GM23248 (cell line): ENCODE results near the gene MPPED2. TPM values are rescaled to one million over a fixed set of nuclear protein-coding genes. Genes with fewer than 3 reads are reported as not detected.

Experiments used
- DNase-seq: peaks from one replicate; pipeline ENCODE4 v3.0.0-alpha.2; 2015
- H2AFZ ChIP-seq: fragments of 200-600 bp; sonication (generic); 2 replicates; pipeline ENCODE4 v1.6.1; 2016; ENCODE audit warnings: antibody characterized with exemption
- H3F3A ChIP-seq: fragments of 200-600 bp; sonication (generic); 2 replicates; pipeline ENCODE4 v1.6.1; 2016; ENCODE audit warnings: mild to moderate bottlenecking, antibody characterized with exemption, mixed run types; ENCODE audit not compliant: insufficient read depth
- H3K27ac ChIP-seq: fragments of 200-600 bp; sonication (generic); 2 replicates; pipeline ENCODE4 v1.5.1; 2016; ENCODE audit warnings: mild to moderate bottlenecking
- H3K27me3 ChIP-seq: fragments of 200-600 bp; sonication (generic); replicated peaks from 2 replicates; pipeline ENCODE4 v1.6.1; 2016; ENCODE audit warnings: mild to moderate bottlenecking; ENCODE audit not compliant: insufficient read depth
- H3K36me3 ChIP-seq: fragments of 200-600 bp; sonication (generic); 2 replicates; pipeline ENCODE4 v1.6.1; 2016; ENCODE audit warnings: low read depth, mild to moderate bottlenecking
- H3K4me1 ChIP-seq: fragments of 200-600 bp; sonication (generic); 2 replicates; pipeline ENCODE4 v1.6.1; 2016; ENCODE audit warnings: mild to moderate bottlenecking; ENCODE audit not compliant: insufficient read depth
- H3K4me2 ChIP-seq: fragments of 200-600 bp; sonication (generic); one replicate; pipeline ENCODE4 v1.6.1; 2016; ENCODE audit warnings: mild to moderate bottlenecking; ENCODE audit not compliant: unreplicated experiment
- H3K4me3 ChIP-seq: fragments of 200-600 bp; sonication (generic); 2 replicates; pipeline ENCODE4 v1.5.1; 2016; ENCODE audit warnings: mild to moderate bottlenecking
- H3K79me2 ChIP-seq: fragments of 200-600 bp; sonication (generic); 2 replicates; pipeline ENCODE4 v1.6.1; 2016; ENCODE audit warnings: mild to moderate bottlenecking; ENCODE audit not compliant: insufficient read depth
- H3K9ac ChIP-seq: fragments of 200-600 bp; sonication (generic); 2 replicates; pipeline ENCODE4 v1.6.1; 2016; ENCODE audit warnings: mild to moderate bottlenecking
- H3K9me2 ChIP-seq: fragments of 200-600 bp; sonication (generic); 2 replicates; pipeline ENCODE4 v1.6.1; 2016; ENCODE audit warnings: mixed run types, mild to moderate bottlenecking, moderate library complexity; ENCODE audit not compliant: insufficient read depth
- H3K9me3 ChIP-seq: fragments of 200-600 bp; sonication (generic); one replicate; pipeline ENCODE4 v1.6.1; 2017; ENCODE audit warnings: low read depth
- H4K20me1 ChIP-seq: fragments of 200-600 bp; sonication (generic); 2 replicates; pipeline ENCODE4 v1.6.0; 2016; ENCODE audit not compliant: insufficient read depth
- EZH2 ChIP-seq: fragments of 200-600 bp; sonication (generic); IDR thresholded peaks from 2 replicates; pipeline ENCODE4 v1.6.1; 2018; ENCODE audit warnings: antibody characterized with exemption, mild to moderate bottlenecking; ENCODE audit not compliant: insufficient read depth, poor library complexity, severe bottlenecking
- EZH2phosphoT487 ChIP-seq: fragments of 200-600 bp; sonication (generic); IDR thresholded peaks from 2 replicates; pipeline ENCODE4 v1.6.1; 2018; ENCODE audit warnings: antibody characterized with exemption, moderate library complexity, mild to moderate bottlenecking, low read depth; ENCODE audit not compliant: insufficient read depth
- whole genome bisulfite sequencing, 2 experiments: methylation state at CpG; one replicate each; pipeline ENCODE4 v1.1.6; 2015 to 2017; ENCODE audit warnings: low lambda C conversion rate in 2 of 2, low coverage in 1 of 2; ENCODE audit errors: missing lambda C conversion rate in 2 of 2; 5-methylcytosine and 5-hydroxymethylcytosine counted together
- in situ Hi-C: fragments of 300-500 bp; cut with MboI; formaldehyde crosslinking; loops from 2 replicates; pipeline ENCODE4 v1.15.0; 2020
- polyA plus RNA-seq: library from polyadenylated mRNA; unstranded; fragments of >200 nt; fragmentation: Nextera tagmentation; extraction: Ambion mirVana; gene quantifications from 2 replicates; pipeline ENCODE4 v1.2.1, GENCODE V29; 2016
- total RNA-seq: library from RNA; depleted of rRNA; stranded (reverse); fragments of >200 nt; shearing (Covaris generic); gene quantifications from 2 replicates; pipeline ENCODE4 v1.2.3, GENCODE V29; 2014

The MPPED2 gene
- total and polyA plus RNA-seq, 2 experiments from 2014 or later, result not detected

DNA sequence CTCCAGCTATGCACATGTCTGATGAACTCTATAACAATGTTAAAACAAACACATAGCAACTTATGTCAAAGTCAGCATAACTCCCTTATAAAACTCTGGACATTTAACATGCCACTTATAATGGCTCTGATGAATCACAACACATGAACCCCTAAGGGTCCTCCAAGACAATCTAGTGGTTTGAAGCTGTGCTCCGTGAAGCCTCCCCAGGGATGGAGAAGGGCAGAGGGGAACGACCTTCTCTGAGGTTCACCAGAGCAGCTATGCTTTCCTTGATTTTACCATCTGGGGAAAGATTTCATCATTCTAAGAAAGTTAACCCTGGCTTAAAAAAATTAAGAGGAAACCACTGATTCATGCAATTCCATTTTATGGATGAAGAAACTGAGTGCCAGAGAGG lies 84.4 kb downstream of the MPPED2 start:
- H4K20me1 ChIP-seq, result no peaks in the 10 kb centered on the region
- 38 to 45% methylated on average over 2 of the region's 2 CpGs for WGBS, 2 experiments
- no peak overlapping the region for H2AFZ ChIP-seq
- TF ChIP-seq EZH2 (no peak), EZH2phosphoT487 (no peak)
- no peaks in the 10 kb centered on the region for H3K9me2 ChIP-seq
- no peak for DNase-seq
- H3K9ac ChIP-seq, result no peak overlapping the region
- no peaks in the 10 kb centered on the region for H3K36me3 ChIP-seq
- H3F3A ChIP-seq, result no peaks in the 10 kb centered on the region
- no peak overlapping the region for H3K4me3 ChIP-seq
- H3K4me1 ChIP-seq, result no peaks in the 10 kb centered on the region
- H3K27me3 ChIP-seq, result no peaks in the 10 kb centered on the region
- no peak overlapping the region for H3K4me2 ChIP-seq
- H3K27ac ChIP-seq, result no peak overlapping the region
- in situ Hi-C loops, result no loop called here
- no peaks in the 10 kb centered on the region for H3K9me3 ChIP-seq
- H3K79me2 ChIP-seq, result no peaks in the 10 kb centered on the region

DNA sequence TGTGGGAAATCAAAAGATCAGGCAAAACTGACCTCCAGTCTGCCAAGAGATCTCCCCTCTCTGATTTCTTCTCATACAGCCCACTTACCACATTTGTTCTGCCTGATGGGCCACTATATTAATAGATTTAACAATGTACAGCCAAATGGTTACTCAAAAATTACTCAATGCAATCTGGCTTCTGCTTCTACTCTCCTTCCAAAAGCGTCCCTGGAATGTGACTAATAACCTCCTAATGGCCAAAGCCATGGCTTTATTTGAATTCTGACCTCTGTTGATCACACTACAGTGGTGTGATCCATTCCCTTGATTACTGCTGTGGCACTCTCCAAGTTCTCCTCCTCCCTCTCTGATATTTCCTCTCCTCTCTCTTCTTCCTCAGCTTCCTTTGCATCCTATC lies 86.2 kb downstream of the MPPED2 start:
- 0% methylated on average over 1 of the region's 1 CpG for WGBS, 2 experiments
- H3K4me3 ChIP-seq, result no peak overlapping the region
- no peaks in the 10 kb centered on the region for H4K20me1 ChIP-seq
- no peaks in the 10 kb centered on the region for H3K27me3 ChIP-seq
- no peaks in the 10 kb centered on the region for H3K9me3 ChIP-seq
- DNase-seq, result no peak
- no peak for TF ChIP-seq EZH2
- H3K9ac ChIP-seq, result no peak overlapping the region
- H3K36me3 ChIP-seq, result no peaks in the 10 kb centered on the region
- H3K9me2 ChIP-seq, result no peaks in the 10 kb centered on the region
- in situ Hi-C loops, result no loop called here
- no peak overlapping the region for H3K27ac ChIP-seq
- H3K79me2 ChIP-seq, result no peaks in the 10 kb centered on the region
- no peak overlapping the region for H3K4me2 ChIP-seq
- H2AFZ ChIP-seq, result no peak overlapping the region
- H3K4me1 ChIP-seq, result no peaks in the 10 kb centered on the region
- H3F3A ChIP-seq, result no peaks in the 10 kb centered on the region

DNA sequence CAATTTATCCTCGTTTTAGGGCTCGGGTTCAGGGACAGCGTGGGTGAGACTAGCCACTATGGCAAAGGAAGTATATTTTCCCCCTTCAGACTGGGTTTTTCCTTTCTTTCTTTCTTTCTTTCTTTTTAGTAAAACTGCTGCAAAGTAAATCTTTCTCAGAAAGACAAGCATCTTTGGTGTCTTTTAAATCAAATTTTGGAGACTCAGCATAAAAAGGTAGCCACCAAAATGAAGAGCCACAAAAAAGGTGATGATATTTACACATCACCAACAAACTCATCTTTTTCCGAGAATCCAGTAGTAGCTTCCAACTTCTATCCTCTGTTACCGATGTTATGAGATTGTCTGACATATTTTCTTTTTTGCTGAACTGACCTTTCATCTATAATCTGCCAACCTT lies 88.6 kb downstream of the MPPED2 start:
- Histone ChIP-seq H3K27me3 (no peaks in the 10 kb centered on the region), H3K9me3 (no peaks in the 10 kb centered on the region), H3K9me2 (no peaks in the 10 kb centered on the region), H3K27ac (no peak overlapping the region), H3K9ac (no peak overlapping the region), H3K4me3 (no peak overlapping the region), H3K79me2 (no peaks in the 10 kb centered on the region), H2AFZ (no peak overlapping the region), H4K20me1 (no peaks in the 10 kb centered on the region), H3K4me2 (no peak overlapping the region), H3K4me1 (no peaks in the 10 kb centered on the region), H3F3A (no peaks in the 10 kb centered on the region), H3K36me3 (no peaks in the 10 kb centered on the region)
- WGBS, 2 experiments, result 56 to 61% methylated on average over 5 of the region's 5 CpGs
- in situ Hi-C loops, result no loop called here
- no peak for TF ChIP-seq EZH2
- TF ChIP-seq EZH2phosphoT487, result no peak
- DNase-seq, result no peak

DNA sequence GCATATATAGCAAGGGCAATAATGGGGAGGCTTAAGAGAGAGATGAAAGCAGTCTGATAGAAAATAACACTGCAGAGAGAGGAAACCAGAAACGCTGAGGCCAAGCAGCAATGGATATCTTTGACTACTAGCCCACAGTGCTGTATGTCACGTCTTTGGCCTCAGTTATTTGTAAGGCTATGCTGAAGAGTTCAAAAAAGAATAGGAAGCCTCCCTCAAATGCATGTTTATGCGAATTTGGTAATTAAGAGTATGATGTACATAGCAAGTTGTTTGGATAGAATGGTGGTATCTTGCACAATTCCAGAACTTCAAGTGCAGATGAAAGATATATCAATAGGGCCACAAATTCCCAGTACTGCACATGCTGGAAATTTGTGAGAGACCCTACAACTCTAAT lies 89.2 kb downstream of the MPPED2 start:
- no peaks in the 10 kb centered on the region for H3K9me3 ChIP-seq
- no peaks in the 10 kb centered on the region for H4K20me1 ChIP-seq
- no peak overlapping the region for H3K4me2 ChIP-seq
- H3K9ac ChIP-seq, result no peak overlapping the region
- H3K27ac ChIP-seq, result no peak overlapping the region
- TF ChIP-seq EZH2phosphoT487, result no peak
- TF ChIP-seq EZH2, result no peak
- H2AFZ ChIP-seq, result no peak overlapping the region
- H3F3A ChIP-seq, result no peaks in the 10 kb centered on the region
- H3K4me3 ChIP-seq, result no peak overlapping the region
- no peaks in the 10 kb centered on the region for H3K79me2 ChIP-seq
- no peaks in the 10 kb centered on the region for H3K27me3 ChIP-seq
- no peak for DNase-seq
- H3K36me3 ChIP-seq, result no peaks in the 10 kb centered on the region
- in situ Hi-C loops, result no loop called here
- WGBS, 2 experiments, result 41 to 51% methylated on average over 3 of the region's 3 CpGs
- no peaks in the 10 kb centered on the region for H3K4me1 ChIP-seq
- no peaks in the 10 kb centered on the region for H3K9me2 ChIP-seq

DNA sequence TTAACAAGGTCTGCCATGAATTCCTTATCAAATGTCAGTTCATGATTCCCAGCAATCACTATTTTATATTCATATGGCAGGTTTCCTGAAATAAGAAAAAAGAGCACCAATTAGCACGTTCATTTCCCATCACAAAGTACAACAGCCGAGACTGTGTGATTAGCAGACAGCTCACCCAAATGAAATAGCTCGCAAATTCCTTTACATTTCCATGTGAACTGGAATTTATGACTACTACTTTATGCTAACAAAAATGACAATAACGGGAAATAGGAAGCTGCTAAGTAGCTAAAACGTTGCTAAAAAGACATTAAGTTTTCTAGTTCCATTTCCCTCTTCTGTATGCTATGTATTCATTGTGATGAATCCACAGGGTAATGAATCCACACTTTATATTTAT lies 90.7 kb downstream of the MPPED2 start:
- DNase-seq, result no peak
- Histone ChIP-seq H3K36me3 (no peaks in the 10 kb centered on the region), H3K4me1 (no peaks in the 10 kb centered on the region), H3K79me2 (no peaks in the 10 kb centered on the region), H3K9me2 (no peaks in the 10 kb centered on the region), H3K9ac (no peak overlapping the region), H3K27me3 (no peaks in the 10 kb centered on the region), H2AFZ (no peak overlapping the region), H4K20me1 (no peaks in the 10 kb centered on the region), H3K27ac (no peak overlapping the region), H3K4me2 (no peak overlapping the region), H3K9me3 (no peaks in the 10 kb centered on the region), H3K4me3 (no peak overlapping the region), H3F3A (no peaks in the 10 kb centered on the region)
- TF ChIP-seq EZH2phosphoT487 (no peak), EZH2 (no peak)
- in situ Hi-C loops, result no loop called here
- 38 to 41% methylated on average over 5 of the region's 5 CpGs for WGBS, 2 experiments
